Caco-2 (cell line): ENCODE data around the gene NSF. TPM values are rescaled to one million over a fixed set of nuclear protein-coding genes. Genes with fewer than 3 reads are reported as not detected.

Experiments
- BruUV-seq: library from RNA; stranded (reverse); fragments of 400-500 nt; replicated peaks from 2 replicates; lab custom pipeline; 2021; lab: Mats Ljungman, UMichigan
- CTCF ChIA-PET: fragments of 300-600 bp; sonication (Branson Sonifier 250); formaldehyde crosslinking; loops from one replicate; lab custom pipeline; 2022; ENCODE audit warnings: antibody characterized with exemption; lab: Charles Lee
- POLR2A ChIA-PET: fragments of 300-600 bp; sonication (Branson Sonifier 250); formaldehyde crosslinking; loops from one replicate; lab custom pipeline; 2022; ENCODE audit warnings: antibody characterized with exemption; lab: Charles Lee
- DNase-seq, 2 experiments: peaks; one replicate each; pipeline versions ENCODE4 v3.0.0 to v3.0.0-alpha.2; 2020 to 2022
- H3K27me3 ChIP-seq: replicated peaks from 2 replicates; pipeline ENCODE4 v1.6.0; 2011; ENCODE audit warnings: low read length; ENCODE audit not compliant: control insufficient read depth, insufficient read depth
- H3K36me3 ChIP-seq: 2 replicates; pipeline ENCODE4 v1.5.1; 2011; ENCODE audit warnings: low read length; ENCODE audit not compliant: control insufficient read depth, insufficient read depth
- H3K4me1 ChIP-seq: fragments of 250-450 bp; sonication (Bioruptor Pico); 2 replicates; pipeline ENCODE4 v1.5.1; 2020; ENCODE audit warnings: mild to moderate bottlenecking
- H3K4me3 ChIP-seq: 2 replicates; pipeline ENCODE4 v1.5.1; 2011; ENCODE audit warnings: low read depth, mild to moderate bottlenecking, control low read depth, low read length
- H3K9me3 ChIP-seq: fragments of 250-450 bp; sonication (Bioruptor Pico); 2 replicates; pipeline ENCODE4 v1.5.1; 2020; ENCODE audit warnings: mild to moderate bottlenecking, moderate library complexity
- H3K27ac Mint-ChIP-seq: one replicate; pipeline ENCODE4 v1.8.0; 2022; ENCODE audit warnings: mixed read lengths; ENCODE audit not compliant: unreplicated experiment
- H3K27me3 Mint-ChIP-seq: one replicate; pipeline ENCODE4 v1.8.0; 2022; ENCODE audit warnings: mixed read lengths; ENCODE audit not compliant: insufficient read depth, unreplicated experiment
- H3K36me3 Mint-ChIP-seq: one replicate; pipeline ENCODE4 v1.8.0; 2022; ENCODE audit warnings: mild to moderate bottlenecking, mixed read lengths; ENCODE audit not compliant: insufficient read depth, unreplicated experiment
- H3K4me1 Mint-ChIP-seq: one replicate; pipeline ENCODE4 v1.8.0; 2022; ENCODE audit warnings: low read depth, mixed read lengths; ENCODE audit not compliant: unreplicated experiment
- H3K4me3 Mint-ChIP-seq: one replicate; pipeline ENCODE4 v1.8.0; 2022; ENCODE audit warnings: mild to moderate bottlenecking, moderate library complexity, mixed read lengths; ENCODE audit not compliant: unreplicated experiment
- H3K9me3 Mint-ChIP-seq: one replicate; pipeline ENCODE4 v1.8.0; 2022; ENCODE audit warnings: mixed read lengths; ENCODE audit not compliant: unreplicated experiment
- CTCF ChIP-seq, 2 experiments: fragments of 200-600 bp in 1 of 2; IDR thresholded peaks; 1 replicate in 1 of 2; 2 replicates in 1 of 2; pipeline versions ENCODE4 v1.5.1 to v1.8.0; 2011 to 2022; ENCODE audit warnings: antibody characterized with exemption in 1 of 2, control low read depth in 1 of 2, inconsistent platforms in 1 of 2, low read depth in 1 of 2, low read length in 1 of 2, mild to moderate bottlenecking in 1 of 2, moderate library complexity in 1 of 2; ENCODE audit not compliant: insufficient read depth in 1 of 2, severe bottlenecking in 1 of 2, unreplicated experiment in 1 of 2
- intact Hi-C: fragments of 100-400 bp; cut with micrococcal nuclease; formaldehyde crosslinking; loops from one replicate; pipeline ENCODE4 v1.10.0; 2022; ENCODE audit not compliant: unreplicated experiment
- total RNA-seq: library from RNA; stranded (reverse); gene quantifications from 2 replicates; pipeline ENCODE4 v1.2.3, GENCODE V29; 2022

Gene NSF
- total RNA-seq, 1 experiment from 2014 or later: 53.8 TPM

GRCh38 chr17:46763416-46763815 is 172.9 kb downstream of the NSF start:
- intact Hi-C loops: no loop called here
- peaks cover 9% of the 10 kb centered on the region for H3K36me3 Mint-ChIP-seq
- H3K4me3 Mint-ChIP-seq: peak overlapping the region; percentile 25
- no peaks in the 10 kb centered on the region for H3K27me3 Mint-ChIP-seq
- CTCF ChIA-PET: interaction anchor here (1.0 kb wide), 1 partner anchor 20 kb away, joined by 3 read pairs; no protein-coding TSS in a partner anchor
- H3K4me1 Mint-ChIP-seq: peaks cover 17% of the 10 kb centered on the region
- Histone ChIP-seq H3K4me1 (peaks cover 30% of the 10 kb centered on the region), H3K36me3 (peaks cover 2% of the 10 kb centered on the region), H3K27me3 (no peaks in the 10 kb centered on the region), H3K4me3 (no peak overlapping the region), H3K9me3 (no peaks in the 10 kb centered on the region)
- POLR2A ChIA-PET: no interaction called here
- no TSS peak for BruUV-seq
- H3K27ac Mint-ChIP-seq: peak overlapping the region; percentile 66
- DNase-seq: peak; percentile 62 to 69
- no peaks in the 10 kb centered on the region for H3K9me3 Mint-ChIP-seq
- no peak for TF ChIP-seq CTCF (IDR thresholded peaks at IDR 0.05; ENCODE audit: insufficient read depth in 1 of 2, low read depth in 1 of 2, low read length in 1 of 2, severe bottlenecking in 1 of 2, unreplicated experiment in 1 of 2)

- TF ChIP-seq CTCF (IDR thresholded peaks at IDR 0.05; ENCODE audit: insufficient read depth in 1 of 2, low read depth in 1 of 2, low read length in 1 of 2, severe bottlenecking in 1 of 2, unreplicated experiment in 1 of 2): no peak
- H3K27me3 ChIP-seq: no peaks in the 10 kb centered on the region
- no peaks in the 10 kb centered on the region for H3K9me3 ChIP-seq
- Mint-ChIP-seq H3K27me3 (no peaks in the 10 kb centered on the region), H3K4me1 (peaks cover 17% of the 10 kb centered on the region), H3K9me3 (no peaks in the 10 kb centered on the region), H3K36me3 (peaks cover 9% of the 10 kb centered on the region), H3K4me3 (peak overlapping the region; percentile 25), H3K27ac (peak overlapping the region; percentile 66)
- no peak overlapping the region for H3K4me3 ChIP-seq
- ChIA-PET CTCF (interaction anchor here (1.0 kb wide), 1 partner anchor 19 kb away, joined by 3 read pairs; no protein-coding TSS in a partner anchor), POLR2A (no interaction called here)
- H3K4me1 ChIP-seq: peaks cover 30% of the 10 kb centered on the region
- no TSS peak for BruUV-seq
- intact Hi-C loops: no loop called here
- H3K36me3 ChIP-seq: peaks cover 2% of the 10 kb centered on the region
- no peak for DNase-seq
Measured at GRCh38 chr17:46764000-46764708, 173.7 kb downstream of the NSF start.

DNA sequence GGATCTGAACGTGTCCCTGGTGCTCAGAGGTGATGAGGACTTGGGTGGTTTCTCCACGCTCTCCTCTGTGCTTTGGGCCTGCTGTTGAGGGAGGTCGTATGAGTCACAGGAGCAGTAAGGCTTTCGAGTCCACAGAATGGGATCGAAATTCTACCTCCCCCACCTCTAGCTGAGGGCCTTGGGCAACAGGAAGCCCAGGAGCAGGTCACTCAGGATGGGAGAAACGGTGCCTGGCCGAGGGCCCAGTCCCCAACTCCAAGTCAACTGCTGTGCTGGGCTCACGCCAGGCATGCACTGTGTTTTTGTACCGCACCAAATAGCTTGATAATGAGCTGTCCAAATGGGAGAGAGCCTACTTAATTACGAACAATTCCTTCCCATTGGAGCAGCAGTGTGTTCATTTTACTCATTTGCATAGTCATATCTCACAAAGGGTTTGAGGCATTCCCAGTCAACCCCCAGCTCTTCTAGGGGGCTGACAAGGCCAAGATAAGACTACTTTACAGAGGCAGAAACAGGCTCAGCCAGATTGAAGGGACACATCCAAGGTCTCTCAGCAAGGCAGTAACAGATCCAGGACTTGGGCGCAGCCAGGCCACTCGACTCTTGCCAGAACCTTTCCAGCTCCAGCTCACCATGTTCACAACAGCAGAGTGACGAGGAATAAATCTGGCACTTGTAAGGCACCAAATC is 174.4 kb downstream of the NSF start:
- no peak overlapping the region for H3K4me3 ChIP-seq
- no peak for DNase-seq
- BruUV-seq: no TSS peak
- H3K4me3 Mint-ChIP-seq: no peak overlapping the region
- H3K36me3 Mint-ChIP-seq: peaks cover 9% of the 10 kb centered on the region
- TF ChIP-seq CTCF (IDR thresholded peaks at IDR 0.05; ENCODE audit: insufficient read depth in 1 of 2, low read depth in 1 of 2, low read length in 1 of 2, severe bottlenecking in 1 of 2, unreplicated experiment in 1 of 2): no peak
- H3K27me3 ChIP-seq: no peaks in the 10 kb centered on the region
- peaks cover 17% of the 10 kb centered on the region for H3K4me1 Mint-ChIP-seq
- ChIA-PET CTCF (no interaction called here), POLR2A (no interaction called here)
- no peaks in the 10 kb centered on the region for H3K27me3 Mint-ChIP-seq
- H3K9me3 ChIP-seq: no peaks in the 10 kb centered on the region
- intact Hi-C loops: no loop called here
- H3K9me3 Mint-ChIP-seq: no peaks in the 10 kb centered on the region
- H3K4me1 ChIP-seq: peaks cover 34% of the 10 kb centered on the region
- peaks cover 2% of the 10 kb centered on the region for H3K36me3 ChIP-seq
- peak overlapping the region; percentile 66 for H3K27ac Mint-ChIP-seq
